OCI-LY3 (cell line): ENCODE results near the gene LMNTD2.

ENCODE experiments used
- H2AFZ ChIP-seq: fragments of 200-600, 300-600 bp; shearing (Covaris generic); 2 replicates; pipeline ENCODE4 v1.6.0; 2014; ENCODE audit warnings: antibody characterized with exemption, low read depth, low read length
- H3K27ac ChIP-seq: fragments of 200-600, 300-600 bp; sonication (generic); 2 replicates; pipeline ENCODE4 v1.5.1; 2014; ENCODE audit warnings: mild to moderate bottlenecking, low read length, moderate library complexity, mixed read lengths
- H3K27me3 ChIP-seq: fragments of 200-600, 300-600 bp; sonication (generic); 2 replicates; pipeline ENCODE4 v1.6.1; 2014; ENCODE audit warnings: low read depth, low read length, mixed read lengths
- H3K36me3 ChIP-seq: fragments of 200-600, 300-600 bp; sonication (generic); replicated peaks from 2 replicates; pipeline ENCODE3; 2014; ENCODE audit warnings: low read depth, low read length, mixed read lengths
- H3K4me1 ChIP-seq: fragments of 300-600, 200-600 bp; sonication (generic); 2 replicates; pipeline ENCODE4 v1.6.1; 2014; ENCODE audit warnings: low read length, mixed read lengths
- H3K4me2 ChIP-seq: fragments of 200-600, 300-600 bp; sonication (generic); 2 replicates; pipeline ENCODE4 v1.6.1; 2014; ENCODE audit warnings: low read length, mixed read lengths
- H3K4me3 ChIP-seq: fragments of 300-600, 200-600 bp; sonication (generic); 2 replicates; pipeline ENCODE4 v1.5.1; 2014; ENCODE audit warnings: antibody characterized with exemption, mild to moderate bottlenecking, low read length, moderate library complexity
- H3K79me2 ChIP-seq: fragments of 300-600, 200-600 bp; shearing (Covaris generic); 2 replicates; pipeline ENCODE4 v1.6.1; 2014; ENCODE audit warnings: mild to moderate bottlenecking, low read length, mixed read lengths
- H3K9ac ChIP-seq: fragments of 300-600, 200-600 bp; shearing (Covaris generic); 2 replicates; pipeline ENCODE4 v1.6.0; 2014; ENCODE audit warnings: mild to moderate bottlenecking, low read length, moderate library complexity
- H3K9me3 ChIP-seq: fragments of 200-600, 300-600 bp; shearing (Covaris generic); 2 replicates; pipeline ENCODE4 v1.6.1; 2014; ENCODE audit warnings: low read length, mixed read lengths; ENCODE audit not compliant: insufficient read depth
- H4K20me1 ChIP-seq: fragments of 200-600, 300-600 bp; sonication (generic); 2 replicates; pipeline ENCODE4 v1.6.1; 2016; ENCODE audit warnings: low read length, mixed read lengths; ENCODE audit not compliant: insufficient read depth
- EZH2phosphoT487 ChIP-seq: fragments of 200-600 bp; shearing (Covaris generic); IDR thresholded peaks from 2 replicates; pipeline ENCODE4 v1.6.1; 2018; ENCODE audit warnings: antibody characterized with exemption, mixed run types, low read depth
- TF ChIP-seq, protein P1 (sequence below): fragments of 200-600, 300-600 bp; sonication (generic); IDR thresholded peaks from 2 replicates; pipeline ENCODE4 v1.5.1; 2014; ENCODE audit warnings: antibody characterized with exemption, low read length, low read depth

LMNTD2 gene

DNA sequence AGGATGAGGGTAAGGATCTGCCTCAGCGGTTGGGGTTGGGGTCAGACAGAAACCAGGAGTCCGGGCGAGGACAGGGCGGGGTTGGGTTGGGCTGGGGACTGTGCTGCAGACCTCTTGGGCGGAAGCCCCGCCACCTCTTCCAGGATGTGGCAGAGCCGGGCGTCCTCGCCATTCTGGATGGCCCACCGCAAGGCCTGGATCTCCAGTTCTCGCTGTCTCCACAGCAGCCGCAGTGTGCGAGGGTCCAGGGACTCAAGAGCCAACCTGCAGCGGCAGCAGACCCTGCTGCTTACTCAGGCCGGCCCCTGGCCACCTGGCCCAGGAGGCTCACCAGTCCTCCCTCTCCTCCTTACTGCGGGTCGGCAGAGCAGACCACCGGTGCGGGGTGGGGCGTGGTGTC lies 2.0 kb downstream of the LMNTD2 start:
- no peaks in the 10 kb centered on the region for H3K36me3 ChIP-seq

DNA sequence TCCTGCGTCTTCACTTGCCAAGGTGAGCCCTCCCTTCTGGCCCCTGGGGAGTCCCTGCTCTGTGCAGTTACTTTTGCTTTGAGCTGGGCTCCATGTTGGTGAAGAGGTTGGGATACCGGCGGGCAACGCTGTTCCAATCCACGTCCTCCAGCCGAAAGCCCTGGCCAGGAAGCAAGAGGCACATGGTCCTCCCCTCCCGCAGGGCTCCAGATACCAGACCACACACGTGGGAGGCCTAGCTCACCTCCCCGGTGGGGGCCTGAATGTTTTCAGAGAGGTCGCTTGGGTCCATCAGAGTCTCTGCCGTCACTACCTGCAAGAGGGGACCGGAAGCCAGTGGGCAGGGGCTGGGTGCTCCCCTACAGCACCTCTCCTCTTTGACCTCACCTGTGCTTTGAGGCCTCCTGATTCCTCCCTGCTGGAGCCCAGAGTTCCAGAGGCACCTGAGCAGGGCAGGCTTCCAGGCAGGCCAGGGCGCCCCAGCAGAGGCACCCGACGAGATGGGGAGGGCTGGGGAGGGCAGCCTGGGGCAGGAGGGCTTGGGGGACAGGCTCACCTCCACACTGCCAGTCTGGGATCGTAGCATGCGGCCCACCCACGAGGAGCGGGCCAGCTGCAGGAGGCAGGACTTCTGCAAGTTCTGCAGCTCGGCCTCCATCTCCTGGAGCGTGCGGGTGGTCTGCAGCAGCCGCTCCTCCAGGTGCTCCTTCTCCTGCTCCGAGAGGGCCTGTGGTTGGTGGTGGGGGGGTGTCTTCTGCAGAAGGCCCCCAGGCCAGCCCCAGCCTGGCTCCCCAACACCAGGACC lies 3.0 kb downstream of the LMNTD2 start:
- no peak overlapping the region for H2AFZ ChIP-seq
- H4K20me1 ChIP-seq, result peaks cover 4% of the 10 kb centered on the region; the same call in 1 of the 2 replicates
- no peak overlapping the region for H3K27ac ChIP-seq
- no peak overlapping the region for H3K4me2 ChIP-seq
- peaks cover 7% of the 10 kb centered on the region; the same call in 1 of the 2 replicates for H3K79me2 ChIP-seq
- H3K27me3 ChIP-seq, result no peaks in the 10 kb centered on the region
- no peak overlapping the region for H3K4me3 ChIP-seq
- H3K36me3 ChIP-seq, result no peaks in the 10 kb centered on the region
- TF ChIP-seq EZH2phosphoT487, result no peak
- TF ChIP-seq, protein P1, sequence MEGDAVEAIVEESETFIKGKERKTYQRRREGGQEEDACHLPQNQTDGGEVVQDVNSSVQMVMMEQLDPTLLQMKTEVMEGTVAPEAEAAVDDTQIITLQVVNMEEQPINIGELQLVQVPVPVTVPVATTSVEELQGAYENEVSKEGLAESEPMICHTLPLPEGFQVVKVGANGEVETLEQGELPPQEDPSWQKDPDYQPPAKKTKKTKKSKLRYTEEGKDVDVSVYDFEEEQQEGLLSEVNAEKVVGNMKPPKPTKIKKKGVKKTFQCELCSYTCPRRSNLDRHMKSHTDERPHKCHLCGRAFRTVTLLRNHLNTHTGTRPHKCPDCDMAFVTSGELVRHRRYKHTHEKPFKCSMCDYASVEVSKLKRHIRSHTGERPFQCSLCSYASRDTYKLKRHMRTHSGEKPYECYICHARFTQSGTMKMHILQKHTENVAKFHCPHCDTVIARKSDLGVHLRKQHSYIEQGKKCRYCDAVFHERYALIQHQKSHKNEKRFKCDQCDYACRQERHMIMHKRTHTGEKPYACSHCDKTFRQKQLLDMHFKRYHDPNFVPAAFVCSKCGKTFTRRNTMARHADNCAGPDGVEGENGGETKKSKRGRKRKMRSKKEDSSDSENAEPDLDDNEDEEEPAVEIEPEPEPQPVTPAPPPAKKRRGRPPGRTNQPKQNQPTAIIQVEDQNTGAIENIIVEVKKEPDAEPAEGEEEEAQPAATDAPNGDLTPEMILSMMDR, result no peak
- H3K4me1 ChIP-seq, result peaks cover 23% of the 10 kb centered on the region
- H3K9ac ChIP-seq, result no peak overlapping the region
- H3K9me3 ChIP-seq, result no peaks in the 10 kb centered on the region

More for the DNA sequence above, 2.0 kb downstream of the LMNTD2 start:
- no peak overlapping the region for H3K4me3 ChIP-seq
- no peak overlapping the region for H3K9ac ChIP-seq
- no peaks in the 10 kb centered on the region for H3K9me3 ChIP-seq
- peaks cover 23% of the 10 kb centered on the region for H3K4me1 ChIP-seq
- no peak overlapping the region for H2AFZ ChIP-seq
- H3K79me2 ChIP-seq, result peaks cover 7% of the 10 kb centered on the region; the same call in 1 of the 2 replicates
- TF ChIP-seq EZH2phosphoT487, result no peak
- TF ChIP-seq, protein P1, result no peak
- H3K27me3 ChIP-seq, result no peaks in the 10 kb centered on the region
- H3K4me2 ChIP-seq, result no peak overlapping the region
- peaks cover 6% of the 10 kb centered on the region for H4K20me1 ChIP-seq
- H3K27ac ChIP-seq, result no peak overlapping the region

DNA sequence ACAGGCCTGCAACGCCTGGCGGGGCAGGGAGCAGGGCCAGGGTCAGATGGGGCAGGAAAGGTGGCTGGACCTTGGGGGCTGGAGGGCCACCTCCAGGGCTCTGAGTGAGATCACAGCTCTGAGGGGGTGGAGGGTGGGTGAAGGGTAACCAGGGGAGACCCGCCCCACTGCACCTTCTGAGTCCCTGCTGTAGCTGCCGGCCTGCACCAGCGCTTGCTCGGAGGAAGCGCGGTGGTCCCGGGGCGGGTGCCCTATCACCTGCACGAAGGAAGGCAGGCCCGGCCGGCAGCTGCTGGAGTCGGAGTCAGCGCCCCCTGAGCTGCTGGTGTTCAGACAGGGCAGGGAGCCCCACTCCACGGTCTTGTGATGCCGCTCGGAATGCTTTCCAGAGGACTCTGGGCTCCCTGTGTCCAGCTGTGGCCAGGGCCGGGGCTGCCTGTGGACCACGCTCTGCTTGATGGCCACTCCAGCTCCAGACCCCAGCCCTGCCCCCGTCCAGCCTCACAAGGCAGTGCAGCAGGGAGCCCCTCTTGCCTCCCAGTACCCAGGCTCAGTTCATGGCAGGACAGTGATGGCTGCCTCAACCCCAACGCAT lies 3.8 kb downstream of the LMNTD2 start:
- Histone ChIP-seq H3K4me2 (no peak overlapping the region), H3K36me3 (no peaks in the 10 kb centered on the region), H3K27me3 (no peaks in the 10 kb centered on the region), H3K27ac (no peak overlapping the region), H4K20me1 (peaks cover 2% of the 10 kb centered on the region; the same call in 1 of the 2 replicates), H3K4me1 (peaks cover 20% of the 10 kb centered on the region), H3K9ac (no peak overlapping the region), H3K9me3 (no peaks in the 10 kb centered on the region), H3K4me3 (no peak overlapping the region), H3K79me2 (peaks cover 4% of the 10 kb centered on the region; the same call in 1 of the 2 replicates), H2AFZ (no peak overlapping the region)
- TF ChIP-seq EZH2phosphoT487, result no peak
- TF ChIP-seq, protein P1, result no peak

DNA sequence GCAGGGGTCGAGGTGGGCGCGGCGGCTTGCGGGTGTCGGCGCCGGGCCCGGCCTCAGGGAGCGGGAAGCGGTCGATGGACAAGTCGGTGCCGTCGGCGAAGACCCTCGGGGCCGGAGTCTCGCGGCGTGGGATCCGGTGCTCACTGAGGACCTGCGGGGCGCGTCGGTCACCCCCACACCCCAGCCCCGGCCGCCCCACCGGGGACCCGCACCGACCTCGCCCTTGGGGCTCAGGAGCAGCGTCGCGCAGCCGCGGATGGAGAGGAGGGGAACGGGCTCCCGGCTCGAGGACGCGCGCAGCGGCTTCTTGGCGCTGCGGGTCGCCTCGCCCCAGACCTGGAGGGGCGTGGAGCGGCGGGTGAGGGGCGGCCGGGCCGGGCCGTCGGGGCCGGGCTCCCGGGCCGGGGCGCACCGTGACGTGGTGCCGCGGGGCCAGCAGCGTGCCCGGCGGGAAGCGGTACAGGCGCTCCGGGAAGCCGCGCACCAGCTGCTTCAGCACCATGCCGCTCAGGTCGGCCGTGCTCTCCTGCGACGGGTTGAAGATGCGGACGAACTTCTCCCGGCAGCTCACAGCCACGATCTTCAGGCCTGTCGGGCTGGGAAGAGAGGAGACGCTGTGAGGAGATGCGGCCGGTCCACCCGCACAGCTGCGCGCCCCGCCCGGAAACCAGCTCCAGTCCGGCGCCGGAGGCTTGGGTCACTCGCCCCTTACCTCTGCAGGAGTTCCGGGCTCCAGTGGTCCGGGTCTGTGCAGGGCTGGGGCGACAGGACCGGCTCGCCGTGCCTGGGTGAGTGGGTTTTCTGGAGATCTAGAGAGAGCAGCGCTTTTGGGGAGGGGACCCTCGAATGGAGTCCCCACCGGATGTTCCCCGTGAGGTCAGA lies 4.5 kb downstream of the LMNTD2 start:
- no peak overlapping the region for H3K27ac ChIP-seq
- H4K20me1 ChIP-seq, result no peaks in the 10 kb centered on the region
- no peaks in the 10 kb centered on the region for H3K36me3 ChIP-seq
- TF ChIP-seq, protein P1, result no peak
- no peak for TF ChIP-seq EZH2phosphoT487
- no peaks in the 10 kb centered on the region for H3K9me3 ChIP-seq
- no peaks in the 10 kb centered on the region for H3K79me2 ChIP-seq
- no peak overlapping the region for H3K9ac ChIP-seq
- H3K4me3 ChIP-seq, result no peak overlapping the region
- no peak overlapping the region for H2AFZ ChIP-seq
- no peak overlapping the region for H3K4me2 ChIP-seq
- no peaks in the 10 kb centered on the region for H3K27me3 ChIP-seq
- peaks cover 18% of the 10 kb centered on the region for H3K4me1 ChIP-seq
